C4-2B (cell line): Measurements from ENCODE around the gene C4A.
"Not testable (repeated sequence)": the region's sequence is repeated elsewhere in the genome, so short reads cannot be mapped to it uniquely, and the experiment has no call there.

Source experiments
- CTCF ChIP-seq: fragments of 450-650 bp; conservative IDR thresholded peaks from 2 replicates; pipeline ENCODE4 v1.5.1; 2017; ENCODE audit warnings: mild to moderate bottlenecking
- ZFX ChIP-seq: fragments of 450-650 bp; IDR thresholded peaks from 2 replicates; pipeline ENCODE4 v1.6.1; 2017

- TF ChIP-seq CTCF, ZFX: not testable (repeated sequence)
These were observed 859 bp upstream of the C4A start for GRCh38 chr6:31980998-31981397.
